ENCODE results near the gene CEP152.
"Not testable (repeated sequence)": the region's sequence is repeated elsewhere in the genome, so short reads cannot be mapped to it uniquely, and the experiment has no call there.

Gene CEP152

DNA sequence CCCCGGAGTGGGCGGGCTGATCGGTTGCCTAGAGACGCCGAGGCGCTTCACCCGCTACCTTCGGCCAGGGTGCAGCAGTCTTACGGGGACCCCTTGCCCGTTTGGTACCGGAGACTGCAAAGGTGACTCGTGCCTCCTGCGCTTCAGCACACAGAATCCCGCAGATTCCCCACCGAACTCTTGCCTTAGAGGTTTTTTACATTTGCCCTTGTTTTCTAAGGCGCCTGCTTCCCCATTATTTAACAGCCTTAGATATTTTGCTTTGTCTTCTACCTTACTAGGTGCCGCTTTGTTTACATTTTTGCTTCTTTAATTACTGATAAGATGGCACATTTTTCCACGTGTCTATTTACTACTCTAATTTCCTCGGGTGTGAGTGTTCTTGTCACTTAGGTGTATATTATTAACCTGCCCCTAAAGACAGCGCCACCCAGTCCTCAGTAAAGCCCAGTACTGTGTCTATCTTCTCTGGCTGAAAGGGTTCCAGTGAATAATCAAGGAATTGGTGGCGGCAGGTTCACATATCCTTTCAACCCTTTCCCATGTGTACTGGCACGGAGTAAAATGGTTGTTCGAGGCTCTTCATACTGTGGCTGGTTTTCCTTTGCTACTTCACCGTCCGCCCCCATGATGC, 573 bp upstream of the CEP152 start:
- DNase-seq (ENCODE audit: low read depth), result no peak

DNA sequence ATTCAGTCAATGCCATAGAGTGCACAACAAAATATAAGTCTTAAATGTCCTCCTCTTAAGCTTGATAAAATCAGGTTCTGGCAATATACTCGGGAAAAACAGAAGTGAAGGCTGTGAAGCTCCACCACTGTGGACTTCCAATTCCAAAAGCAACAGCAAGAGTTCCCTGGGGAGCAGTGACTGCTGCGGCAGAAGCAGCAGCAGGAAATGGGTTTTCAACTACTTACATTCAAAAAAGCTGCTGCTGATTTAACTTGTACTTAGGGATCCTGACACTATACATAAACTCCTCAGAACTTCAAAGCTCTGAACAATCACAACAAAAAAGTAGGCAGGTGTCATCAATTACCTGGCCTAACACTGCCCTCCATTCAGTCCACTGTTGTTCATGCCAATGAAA, 4.7 kb downstream of the CEP152 start:
- DNase-seq (ENCODE audit: low read depth), result no peak

DNA sequence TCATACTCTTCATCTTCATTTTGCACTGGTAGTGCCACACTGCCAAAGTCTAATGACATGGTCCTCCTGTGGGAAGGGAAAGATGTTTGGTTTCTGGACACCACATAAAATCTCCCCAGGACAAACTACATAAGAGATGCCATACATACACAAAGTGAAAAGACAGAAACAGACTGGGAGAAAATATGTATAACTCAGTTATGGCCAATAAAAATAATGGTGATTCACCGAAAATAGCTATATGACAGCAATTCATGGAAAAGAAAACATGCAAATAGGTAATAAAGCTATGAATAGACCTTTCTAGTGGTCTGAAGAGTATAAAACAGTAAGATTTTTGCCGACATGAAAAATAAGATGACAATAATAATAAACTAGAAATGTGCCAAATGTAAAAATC, 5.3 kb downstream of the CEP152 start:
- DNase-seq (ENCODE audit: low read depth), result no peak

DNA sequence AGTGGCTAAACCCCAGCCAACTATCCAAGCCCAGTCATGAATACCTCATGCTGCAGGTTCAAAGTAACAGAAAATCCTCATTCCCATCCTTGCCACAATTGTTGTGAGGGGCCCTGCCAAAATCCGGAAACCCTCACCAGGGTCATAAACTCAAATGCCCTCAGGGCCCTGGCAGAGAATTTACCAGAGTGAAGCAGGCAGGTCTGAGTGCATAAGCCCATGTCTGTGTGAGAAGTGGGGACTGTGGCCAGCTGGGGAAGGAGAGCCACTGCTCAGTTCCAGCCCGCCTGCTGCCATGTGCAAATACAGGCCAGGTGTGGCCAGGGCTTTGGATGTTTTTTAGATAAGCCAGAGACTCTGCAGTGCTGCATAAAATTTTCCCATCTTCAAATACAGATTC, 7.0 kb downstream of the CEP152 start:
- no peak for DNase-seq (ENCODE audit: low read depth)

DNA sequence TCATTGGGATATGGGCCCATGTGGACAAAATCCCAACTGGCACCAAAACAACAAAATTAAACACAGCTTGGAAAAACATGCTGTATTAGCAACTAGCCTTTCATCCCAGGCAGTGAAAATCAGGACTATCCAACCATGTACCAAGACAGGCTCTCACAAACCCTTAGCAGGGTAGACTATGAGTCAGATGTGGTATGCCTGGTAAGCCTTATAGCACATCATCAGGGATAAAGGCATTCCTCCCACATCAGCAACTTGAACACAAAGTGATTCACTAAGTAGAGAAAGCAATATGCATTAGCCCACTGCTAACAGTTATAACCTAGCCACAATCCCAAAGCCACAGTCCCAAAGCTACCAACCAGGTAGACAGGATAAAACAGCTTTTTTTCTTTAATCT, 8.0 kb downstream of the CEP152 start:
- no peak for DNase-seq (ENCODE audit: low read depth)

DNA sequence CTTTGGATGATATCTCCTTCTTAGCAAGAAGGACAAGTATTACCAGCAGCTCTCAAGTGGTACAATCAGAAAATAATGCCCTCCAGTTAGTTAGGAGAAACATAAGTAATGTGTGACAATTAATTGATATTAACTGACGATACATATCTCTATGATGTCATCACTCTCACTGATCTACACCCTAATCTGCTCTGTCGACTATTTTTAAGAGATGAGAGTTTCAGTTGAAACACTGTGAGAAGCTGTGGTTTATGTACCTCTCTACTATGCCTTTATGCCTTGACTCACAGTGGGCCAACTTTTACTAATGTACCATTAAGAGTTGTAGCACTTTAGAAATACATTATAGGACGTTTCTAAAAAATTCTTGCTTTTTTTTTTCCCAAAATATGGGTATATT, 8.6 kb downstream of the CEP152 start:
- no peak for DNase-seq (ENCODE audit: low read depth)

DNA sequence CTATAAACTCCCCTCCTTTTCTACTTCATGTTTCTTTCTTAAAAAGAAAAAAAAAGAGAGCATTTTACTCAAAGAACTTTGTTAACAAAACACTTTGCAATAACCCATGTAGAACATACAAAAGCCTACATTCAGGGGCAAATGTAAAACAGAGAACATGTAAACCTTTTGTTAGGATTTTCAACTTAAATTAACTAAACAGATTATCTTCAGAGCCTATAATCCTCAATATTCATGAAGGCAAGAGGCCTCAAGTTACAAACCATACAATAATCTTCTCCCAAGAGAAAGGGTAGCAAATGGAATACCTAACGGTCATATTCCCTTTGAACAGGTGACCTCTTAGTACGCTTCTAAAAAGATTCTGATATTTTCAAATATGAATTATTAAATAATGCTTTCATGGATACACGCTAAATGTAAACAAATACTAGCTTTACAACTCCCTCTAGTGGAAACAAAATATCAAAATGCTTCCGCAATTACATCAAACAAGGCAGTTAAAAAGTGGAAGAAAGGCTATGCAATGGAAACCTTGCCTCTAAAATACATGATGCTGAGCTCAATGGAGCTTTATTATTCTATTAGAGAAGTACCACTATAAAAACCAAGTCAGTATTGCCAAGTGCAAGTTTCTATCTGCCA, 9.9 kb downstream of the CEP152 start:
- no peak for DNase-seq (ENCODE audit: low read depth)

DNA sequence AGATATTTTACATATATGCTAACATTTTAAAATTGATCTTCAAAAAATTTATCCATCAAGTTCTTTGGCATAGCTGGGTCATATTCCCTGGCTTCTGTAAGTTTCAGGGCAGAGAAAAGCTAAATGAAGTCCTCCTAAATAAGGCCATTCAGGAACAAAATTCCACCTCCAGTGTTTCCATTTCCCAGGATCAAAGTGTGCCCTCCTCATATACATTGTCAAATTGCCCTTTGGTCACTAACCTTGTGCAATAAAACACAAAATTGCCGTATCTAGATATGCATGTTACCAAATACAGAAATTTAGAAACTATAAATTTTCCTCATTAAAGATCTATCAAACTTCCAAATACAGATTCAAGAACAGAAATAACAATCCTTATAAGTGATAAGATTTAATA, 10.6 kb downstream of the CEP152 start:
- no peak for DNase-seq (ENCODE audit: low read depth)

DNA sequence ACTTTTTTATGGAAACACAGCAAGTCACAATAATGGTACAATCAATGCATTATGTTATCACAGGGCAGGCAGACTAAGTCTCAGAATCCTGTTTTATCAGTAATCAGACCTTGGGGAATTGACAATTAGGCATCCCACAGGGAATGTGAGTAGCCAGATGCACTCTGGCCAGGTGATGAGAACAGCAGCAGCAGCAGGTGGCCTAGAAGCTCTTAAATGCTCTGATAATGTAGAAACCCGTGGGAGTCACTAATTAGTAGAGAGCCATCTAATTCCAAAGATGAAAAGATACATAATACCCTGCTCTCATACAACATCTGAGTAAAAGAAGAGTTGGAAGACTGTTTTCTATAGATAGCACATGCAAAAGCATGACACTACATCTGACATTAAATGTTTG, 12.6 kb downstream of the CEP152 start:
- no peak for DNase-seq (ENCODE audit: low read depth)

DNA sequence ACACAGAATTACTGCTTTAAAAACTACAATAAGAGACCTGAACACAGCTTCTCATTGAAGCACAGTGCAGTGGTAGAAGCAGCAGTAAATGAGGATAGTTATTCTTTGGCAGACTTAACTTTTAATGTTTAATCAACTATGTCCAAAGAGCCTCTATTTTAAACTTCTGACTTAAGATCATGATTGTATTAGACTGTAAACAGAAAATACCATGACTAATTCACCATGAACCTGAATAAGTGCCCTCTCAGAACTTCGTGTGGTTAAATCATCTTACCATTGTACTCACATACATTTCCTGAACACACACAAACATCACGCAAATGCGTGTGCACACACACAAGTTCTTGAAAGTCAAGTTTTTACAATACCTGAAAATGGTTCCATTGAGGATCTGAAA, 13.9 kb downstream of the CEP152 start:
- no peak for DNase-seq (ENCODE audit: low read depth)

DNA sequence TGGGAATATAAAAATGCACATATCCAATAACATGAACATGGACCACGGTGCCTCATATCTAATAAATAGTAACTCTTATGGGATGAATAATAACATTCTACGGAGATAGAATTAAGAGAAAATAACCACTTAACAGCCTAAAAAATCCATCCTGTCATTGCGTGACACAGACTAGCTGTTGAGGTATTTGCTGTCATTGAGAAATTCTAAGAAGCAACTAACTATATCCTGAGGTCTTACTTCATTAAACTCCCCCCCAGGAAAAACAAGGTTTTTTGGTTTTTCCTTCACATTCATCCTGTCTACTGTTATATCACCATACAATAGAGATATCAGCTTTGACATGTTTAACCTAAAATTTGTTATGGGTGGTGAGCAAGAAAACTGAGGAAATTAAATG, 14.3 kb downstream of the CEP152 start:
- DNase-seq (ENCODE audit: low read depth), result no peak

DNA sequence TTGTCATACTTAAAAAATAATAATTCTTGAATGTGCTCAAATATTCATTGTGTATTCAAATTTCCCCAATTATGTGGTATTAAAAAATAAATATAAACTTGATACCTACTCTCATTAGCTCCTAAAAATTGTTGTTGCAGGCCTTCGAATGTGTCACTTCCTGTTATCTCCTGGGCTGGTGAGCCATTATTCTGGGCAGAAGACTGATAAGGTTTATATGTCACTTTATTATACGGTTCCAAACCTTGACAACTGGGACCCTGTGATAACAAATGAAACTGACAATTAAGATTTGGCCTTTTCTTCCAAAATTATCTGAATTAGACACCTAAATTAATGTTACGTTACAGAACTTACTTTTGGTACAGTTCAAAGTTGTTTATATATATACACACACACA, 15.0 kb downstream of the CEP152 start:
- no peak for DNase-seq (ENCODE audit: low read depth)

DNA sequence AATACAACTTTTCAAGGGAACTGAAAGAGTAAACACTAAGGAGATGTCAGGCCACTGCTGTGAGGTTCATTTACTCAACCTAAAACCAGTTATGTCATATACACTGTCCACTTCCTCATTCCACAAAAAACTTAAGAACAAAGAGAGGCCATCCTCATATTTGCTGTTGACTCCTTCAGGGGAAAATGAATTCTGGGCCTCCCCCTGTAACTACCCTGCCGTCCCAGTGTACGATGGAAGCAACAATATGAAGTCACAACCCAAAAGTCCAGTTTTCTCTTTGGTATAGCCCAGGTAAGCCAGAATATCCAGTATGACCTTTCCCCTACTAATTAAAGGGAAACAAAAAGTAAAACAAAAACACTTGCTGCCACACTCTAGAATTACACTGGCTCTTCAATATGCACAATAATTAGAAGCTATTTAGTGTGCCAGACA, 16.2 kb downstream of the CEP152 start:
- DNase-seq (ENCODE audit: low read depth), result no peak

DNA sequence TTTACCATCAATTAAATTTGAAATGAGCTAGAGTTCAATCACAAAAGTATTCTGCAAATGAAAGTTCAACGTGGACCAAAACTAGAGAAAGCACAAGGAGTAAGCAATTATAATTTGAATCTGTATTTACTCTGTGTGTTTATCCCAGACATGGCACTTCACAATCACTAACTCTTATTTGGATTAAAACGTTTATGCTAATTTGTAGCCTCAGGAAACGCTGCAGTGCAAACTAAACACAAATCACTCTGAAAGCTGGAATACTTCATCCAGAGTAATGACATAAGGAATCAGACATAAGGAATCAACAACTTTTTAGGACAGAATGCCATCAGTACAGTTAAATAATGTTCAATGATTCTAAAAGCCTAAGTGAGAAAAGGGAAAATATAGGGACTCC, 18.5 kb downstream of the CEP152 start:
- DNase-seq (ENCODE audit: low read depth), result no peak

DNA sequence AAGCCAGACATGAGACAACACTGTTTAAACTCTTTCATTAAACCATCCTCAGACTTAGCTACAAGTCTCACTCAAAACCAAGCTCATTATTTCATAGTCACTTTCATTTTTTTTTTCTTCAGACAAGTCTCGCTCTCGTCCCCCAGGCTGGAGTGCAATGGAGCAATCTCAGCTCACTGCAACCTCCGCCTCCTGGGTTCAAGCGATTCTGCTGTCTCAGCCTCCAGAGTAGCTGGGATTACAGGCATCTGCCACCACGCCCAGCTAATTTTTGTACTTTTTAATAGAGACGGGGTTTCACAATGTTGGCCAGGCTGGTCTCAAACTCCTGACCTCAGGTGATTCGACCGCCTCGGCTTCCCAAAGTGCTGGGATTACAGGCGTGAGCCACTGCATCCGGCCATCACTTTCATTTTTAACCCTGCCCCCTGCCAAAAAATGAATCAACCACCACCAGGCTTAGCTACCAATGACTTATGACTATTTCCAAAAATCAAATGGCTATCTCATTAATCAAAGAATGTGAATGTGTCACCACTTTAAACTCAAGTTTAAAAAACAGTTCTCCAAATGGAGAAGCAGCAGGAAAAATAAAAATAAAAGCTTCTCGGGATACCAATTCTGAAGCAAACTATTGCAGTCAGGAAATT, 20.3 kb downstream of the CEP152 start:
- not testable (repeated sequence) for DNase-seq (ENCODE audit: low read depth)

DNA sequence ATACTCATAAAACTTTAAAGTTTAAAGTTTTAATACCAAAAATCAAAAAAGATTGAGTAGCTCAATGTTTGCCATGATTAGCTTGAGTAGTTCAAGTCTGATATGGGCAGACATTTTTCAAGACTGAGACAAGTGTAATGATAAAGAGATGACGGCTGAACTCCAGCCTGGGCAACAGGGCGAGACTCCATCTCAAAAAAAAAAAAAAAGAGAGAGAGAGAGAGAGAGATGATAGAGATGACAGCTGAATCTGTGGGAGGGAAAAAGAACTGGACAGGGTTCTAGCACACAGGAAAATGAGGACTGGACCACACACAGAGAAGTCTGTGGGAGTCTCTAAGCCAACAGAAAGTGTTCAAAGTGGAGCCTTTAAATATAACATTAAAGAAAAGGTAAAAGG, 25.2 kb downstream of the CEP152 start:
- DNase-seq (ENCODE audit: low read depth), result no peak

DNA sequence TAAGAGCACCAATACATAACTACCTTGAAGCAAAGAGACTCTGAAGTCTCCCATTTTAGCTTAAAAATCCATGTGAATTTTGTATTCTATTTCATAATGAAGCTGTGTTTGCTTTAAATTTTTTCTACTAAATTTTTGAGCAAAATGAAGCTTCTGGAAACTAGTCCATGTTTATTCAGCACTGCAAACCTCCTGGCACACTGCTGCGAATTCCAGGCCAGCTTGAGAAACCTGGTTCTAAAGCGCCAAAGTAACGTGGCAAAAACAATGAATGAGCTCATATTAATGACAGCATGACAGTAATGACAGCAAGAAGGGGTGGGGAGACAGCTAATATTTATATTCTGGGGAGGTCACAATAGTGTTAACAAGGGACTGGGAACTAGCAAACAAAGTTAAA, 25.7 kb downstream of the CEP152 start:
- no peak for DNase-seq (ENCODE audit: low read depth)

DNA sequence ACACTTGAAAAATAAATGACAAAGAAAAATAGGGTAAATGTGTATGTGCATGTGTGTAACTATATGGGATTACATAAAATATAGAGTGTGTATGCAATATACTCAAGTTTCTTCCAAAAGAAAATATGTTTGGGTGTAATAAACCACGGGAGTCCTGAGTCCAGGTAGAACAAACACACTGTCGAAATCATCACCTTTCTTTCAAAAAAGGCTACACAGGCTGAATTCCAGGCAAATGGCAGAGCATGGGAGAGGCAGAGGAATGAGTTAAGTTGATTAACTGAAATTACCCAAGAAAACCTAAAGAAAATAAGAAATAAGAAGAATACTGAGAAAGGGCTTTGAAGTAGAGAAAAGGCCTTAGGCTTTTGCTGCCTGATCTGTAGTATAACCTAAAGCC, 26.1 kb downstream of the CEP152 start:
- no peak for DNase-seq (ENCODE audit: low read depth)

DNA sequence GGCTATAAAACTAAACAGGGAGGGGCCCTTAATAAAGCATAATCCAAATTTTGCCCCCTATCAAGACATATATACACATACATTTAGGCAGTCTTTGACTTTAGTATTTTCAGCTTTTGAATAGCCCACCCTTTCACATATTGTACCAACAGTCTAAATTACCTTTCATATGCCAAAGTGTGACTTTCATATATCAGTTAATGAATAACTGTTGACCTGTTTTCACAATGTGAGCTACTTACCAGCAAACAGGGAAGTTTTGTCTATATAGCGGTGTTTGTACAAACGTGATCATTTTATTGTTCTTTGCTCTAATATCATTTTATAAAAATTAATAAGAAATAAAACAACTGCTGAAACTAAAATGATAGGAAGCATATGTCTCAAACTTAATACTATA, 28.0 kb downstream of the CEP152 start:
- DNase-seq (ENCODE audit: low read depth), result no peak

DNA sequence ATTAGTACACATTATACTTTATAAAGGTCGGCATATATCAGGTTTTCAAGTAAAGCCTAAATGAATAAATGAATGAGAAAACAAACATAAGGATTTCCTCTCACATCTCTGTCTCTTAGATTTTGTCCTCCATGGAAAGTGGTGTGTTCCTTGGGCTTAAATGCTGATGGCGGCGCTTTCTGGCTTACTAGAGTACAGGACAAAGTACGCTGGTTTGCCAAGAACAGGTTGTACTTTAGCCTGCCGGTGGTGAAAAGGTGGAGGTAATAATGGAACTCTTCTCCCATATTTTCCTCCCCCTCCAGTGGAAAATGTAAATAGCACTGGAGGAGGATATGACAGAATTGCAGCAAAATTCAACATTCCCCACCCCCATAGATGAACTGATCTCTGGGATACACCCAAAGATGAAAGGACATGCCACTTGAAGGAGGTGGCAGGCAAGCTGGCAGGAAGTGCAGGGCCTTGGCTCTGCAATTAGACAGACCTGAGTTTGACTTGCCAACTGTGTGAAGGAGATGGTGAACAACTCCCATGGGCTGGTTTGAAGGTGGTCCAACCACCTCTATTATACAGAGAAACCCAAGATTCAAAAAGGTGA, 29.3 kb downstream of the CEP152 start:
- DNase-seq (ENCODE audit: low read depth), result no peak

DNA sequence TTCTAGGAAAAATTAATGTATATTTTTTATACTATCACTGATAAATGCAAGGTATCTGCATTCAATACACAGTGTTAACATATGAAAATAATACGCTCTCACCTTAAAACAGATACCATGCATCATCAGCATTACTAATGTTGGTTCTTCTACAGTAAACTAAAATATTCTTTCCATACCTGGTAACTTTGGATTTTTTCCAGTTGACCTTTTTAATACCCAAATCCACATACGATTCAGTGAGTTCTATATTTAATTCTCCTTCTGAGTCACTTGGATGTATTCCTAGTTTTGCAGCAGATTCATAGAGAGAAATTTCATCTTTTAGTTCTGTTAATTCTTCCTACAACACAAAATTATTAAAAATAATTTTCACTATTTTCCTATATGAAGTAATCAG, 29.9 kb downstream of the CEP152 start:
- no peak for DNase-seq (ENCODE audit: low read depth)

DNA sequence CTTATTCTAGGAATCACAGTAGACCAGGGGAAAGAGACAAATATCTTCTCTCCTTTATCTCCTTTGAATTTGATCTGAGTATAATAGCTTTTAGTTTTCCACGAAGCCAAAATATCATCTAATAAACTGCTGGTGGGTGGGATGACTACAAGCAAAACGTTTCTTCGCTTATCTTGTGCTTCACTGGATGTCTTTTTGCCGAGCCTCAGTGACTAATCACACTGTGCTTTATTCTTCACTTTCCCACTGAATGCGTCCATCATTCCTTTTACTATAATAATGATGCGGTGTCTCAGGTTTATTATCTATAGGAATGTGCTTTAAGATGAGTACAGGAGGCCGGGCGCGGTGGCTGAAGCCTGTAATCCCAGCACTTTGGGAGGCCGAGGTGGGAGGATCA, 32.5 kb downstream of the CEP152 start:
- no peak for DNase-seq (ENCODE audit: low read depth)

DNA sequence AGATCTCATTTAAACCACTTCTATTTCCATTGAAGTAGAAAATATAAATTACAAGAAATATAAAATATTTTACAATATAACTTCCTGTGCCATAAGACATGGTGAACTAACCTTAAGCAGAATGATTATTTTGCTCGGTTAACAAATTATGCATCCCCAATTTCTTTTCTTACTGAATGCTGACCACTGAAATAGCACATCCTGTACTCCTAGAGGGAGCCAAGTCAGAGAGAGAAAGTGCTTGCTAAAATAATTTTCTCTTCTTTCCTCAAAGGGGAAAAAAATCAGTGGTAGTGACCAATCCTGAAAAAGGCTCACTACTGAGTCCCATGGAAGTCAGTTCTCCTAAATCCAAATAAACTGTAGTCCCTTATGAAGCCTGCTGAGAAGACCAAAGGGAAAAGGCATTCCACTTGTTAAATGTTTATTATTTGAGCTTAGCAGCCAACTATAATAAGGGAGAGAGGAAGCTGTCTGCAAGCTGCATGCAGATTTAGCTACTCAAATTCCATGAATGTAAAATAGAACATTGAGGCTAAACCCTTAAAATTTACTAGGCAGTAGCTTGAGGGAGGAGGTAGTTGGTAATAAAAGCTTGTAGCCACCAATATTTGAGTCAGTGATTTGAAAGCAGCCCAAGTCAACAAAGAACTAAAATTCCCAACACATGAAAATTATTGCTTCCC, 33.1 kb downstream of the CEP152 start:
- no peak for DNase-seq (ENCODE audit: low read depth)
